Calu3 (cell line): ENCODE data around the gene ZACN. TPM values are rescaled to one million over a fixed set of nuclear protein-coding genes. Genes with fewer than 3 reads are reported as not detected.

Source experiments
- BruUV-seq: library from RNA; stranded (reverse); fragments of 400-500 nt; replicated peaks from 2 replicates; lab custom pipeline; 2021; lab: Mats Ljungman, UMichigan
- CTCF ChIA-PET: fragments of 300-600 bp; sonication (Branson Sonifier 250); formaldehyde crosslinking; loops from one replicate; lab custom pipeline; 2022; ENCODE audit warnings: antibody characterized with exemption; lab: Charles Lee
- DNase-seq: peaks from one replicate; pipeline ENCODE4 v3.0.0; 2022
- H3K27ac Mint-ChIP-seq: one replicate; pipeline ENCODE4 v1.8.0; 2022; ENCODE audit warnings: mixed read lengths; ENCODE audit not compliant: unreplicated experiment
- H3K27me3 Mint-ChIP-seq: one replicate; pipeline ENCODE4 v1.8.0; 2022; ENCODE audit warnings: mixed read lengths; ENCODE audit not compliant: unreplicated experiment
- H3K36me3 Mint-ChIP-seq: one replicate; pipeline ENCODE4 v1.8.0; 2022; ENCODE audit warnings: mild to moderate bottlenecking, moderate library complexity, mixed read lengths; ENCODE audit not compliant: insufficient read depth, unreplicated experiment
- H3K4me1 Mint-ChIP-seq: one replicate; pipeline ENCODE4 v1.8.0; 2022; ENCODE audit warnings: mild to moderate bottlenecking, low read depth, mixed read lengths; ENCODE audit not compliant: unreplicated experiment
- H3K4me3 Mint-ChIP-seq: one replicate; pipeline ENCODE4 v1.8.0; 2022; ENCODE audit warnings: mild to moderate bottlenecking, low read depth, moderate library complexity, mixed read lengths; ENCODE audit not compliant: unreplicated experiment
- H3K9me3 Mint-ChIP-seq: one replicate; pipeline ENCODE4 v1.8.0; 2022; ENCODE audit warnings: low read depth, mixed read lengths; ENCODE audit not compliant: unreplicated experiment
- CTCF ChIP-seq: fragments of 200-600 bp; IDR thresholded peaks from one replicate; pipeline ENCODE4 v1.8.0; 2022; ENCODE audit warnings: antibody characterized with exemption; ENCODE audit not compliant: unreplicated experiment
- intact Hi-C: fragments of 100-400 bp; cut with micrococcal nuclease; formaldehyde crosslinking; loops from one replicate; pipeline ENCODE4 v1.10.0; 2022; ENCODE audit not compliant: unreplicated experiment
- total RNA-seq: library from RNA; stranded (reverse); gene quantifications from 2 replicates; pipeline ENCODE4 v1.2.3, GENCODE V29; 2022

The ZACN gene
- total RNA-seq, 1 experiment from 2014 or later, result 0.17 TPM

- H3K9me3 Mint-ChIP-seq, result no peaks in the 10 kb centered on the region
- CTCF ChIA-PET, result no interaction called here
- no peaks in the 10 kb centered on the region for H3K27me3 Mint-ChIP-seq
- H3K4me1 Mint-ChIP-seq, result no peaks in the 10 kb centered on the region
- no peak for DNase-seq
- intact Hi-C loops, result no loop called here
- BruUV-seq, result no TSS peak
- peaks cover 15% of the 10 kb centered on the region for H3K36me3 Mint-ChIP-seq
- no peak for TF ChIP-seq CTCF
- no peak overlapping the region for H3K4me3 Mint-ChIP-seq
- no peak overlapping the region for H3K27ac Mint-ChIP-seq
Observed at GRCh38 chr17:76089680-76090516, 10.9 kb downstream of the ZACN start.

- Mint-ChIP-seq H3K27me3 (no peaks in the 10 kb centered on the region), H3K4me1 (no peaks in the 10 kb centered on the region), H3K27ac (no peak overlapping the region), H3K36me3 (peaks cover 17% of the 10 kb centered on the region), H3K4me3 (no peak overlapping the region), H3K9me3 (no peaks in the 10 kb centered on the region)
- no TSS peak for BruUV-seq
- TF ChIP-seq CTCF, result no peak
- intact Hi-C loops, result no loop called here
- CTCF ChIA-PET, result no interaction called here
- no peak for DNase-seq
Observed at GRCh38 chr17:76090517-76091129, 11.6 kb downstream of the ZACN start.

GRCh38 chr17:76091526-76092286 lies 12.7 kb downstream of the ZACN start:
- CTCF ChIA-PET, result interaction anchor here (0.7 kb wide), 1 partner anchor 317 kb away, joined by 6 read pairs; no protein-coding TSS in a partner anchor
- Mint-ChIP-seq H3K27me3 (no peaks in the 10 kb centered on the region), H3K4me3 (no peak overlapping the region), H3K9me3 (no peaks in the 10 kb centered on the region), H3K4me1 (no peaks in the 10 kb centered on the region), H3K27ac (no peak overlapping the region), H3K36me3 (peaks cover 22% of the 10 kb centered on the region)
- DNase-seq, result no peak
- TF ChIP-seq CTCF, result no peak
- no TSS peak for BruUV-seq
- intact Hi-C loops, result no loop called here
